ACC112 (cell line): Measurements from ENCODE around the gene RIMBP2.

ENCODE experiments used
- H2AFZ ChIP-seq: fragments of 200-600 bp; sonication (generic); one replicate; pipeline ENCODE4 v1.6.0; 2017; ENCODE audit warnings: antibody characterized with exemption, low read length; ENCODE audit not compliant: unreplicated experiment
- H3K27ac ChIP-seq: fragments of 200-600 bp; sonication (generic); 2 replicates; pipeline ENCODE4 v1.5.1; 2014; ENCODE audit warnings: low read depth, mild to moderate bottlenecking, antibody characterized with exemption, low read length, moderate library complexity
- H3K27me3 ChIP-seq: fragments of 200-600 bp; sonication (generic); 2 replicates; pipeline ENCODE4 v1.6.1; 2014; ENCODE audit warnings: mild to moderate bottlenecking, antibody characterized with exemption, low read length, moderate library complexity, mixed read lengths; ENCODE audit not compliant: insufficient read depth
- H3K36me3 ChIP-seq: fragments of 200-600 bp; sonication (generic); 2 replicates; pipeline ENCODE4 v1.6.1; 2016; ENCODE audit warnings: mild to moderate bottlenecking, antibody characterized with exemption, low read length, moderate library complexity, mixed read lengths; ENCODE audit not compliant: insufficient read depth
- H3K4me1 ChIP-seq: fragments of 200-600 bp; sonication (generic); one replicate; pipeline ENCODE4 v1.6.1; 2016; ENCODE audit warnings: low read length, mixed read lengths; ENCODE audit not compliant: insufficient read depth, unreplicated experiment, control insufficient read depth
- H3K4me3 ChIP-seq: fragments of 200-600 bp; sonication (generic); 2 replicates; pipeline ENCODE4 v1.5.1; 2014; ENCODE audit warnings: mild to moderate bottlenecking, low read depth, low read length
- H3K79me2 ChIP-seq: fragments of 200-600 bp; sonication (generic); one replicate; pipeline ENCODE4 v1.6.0; 2016; ENCODE audit warnings: low read length; ENCODE audit not compliant: control insufficient read depth, unreplicated experiment, insufficient read depth

The RIMBP2 gene

GRCh38 chr12:130521375-130522124 is 194.5 kb downstream of the RIMBP2 start:
- Histone ChIP-seq H3K27ac (no peak overlapping the region), H3K4me3 (no peak overlapping the region), H2AFZ (no peak overlapping the region), H3K79me2 (no peaks in the 10 kb centered on the region), H3K27me3 (no peaks in the 10 kb centered on the region), H3K36me3 (no peaks in the 10 kb centered on the region), H3K4me1 (no peaks in the 10 kb centered on the region)

DNA sequence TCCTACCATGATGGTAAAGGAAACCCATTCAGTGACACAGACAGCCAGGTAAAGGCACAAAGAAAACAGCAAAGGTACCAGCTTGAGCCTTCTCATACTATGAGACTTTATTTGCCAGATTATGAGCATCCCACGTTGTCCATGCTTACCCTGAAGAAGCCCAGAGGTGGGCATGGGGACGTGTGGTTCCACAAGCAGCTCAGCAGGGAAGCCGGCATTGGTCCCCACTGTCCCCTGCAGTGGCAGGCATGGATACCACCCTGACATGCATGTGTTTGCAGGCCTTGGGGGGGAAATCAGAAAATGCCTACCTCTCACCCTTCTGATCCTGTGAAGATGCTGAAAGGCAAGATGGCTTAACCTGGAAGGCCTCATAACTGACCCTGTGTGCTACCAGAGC is 195.3 kb downstream of the RIMBP2 start:
- Histone ChIP-seq H3K27ac (no peak overlapping the region), H3K4me3 (no peak overlapping the region), H3K4me1 (no peaks in the 10 kb centered on the region), H2AFZ (no peak overlapping the region), H3K79me2 (no peaks in the 10 kb centered on the region), H3K36me3 (no peaks in the 10 kb centered on the region), H3K27me3 (no peaks in the 10 kb centered on the region)

DNA sequence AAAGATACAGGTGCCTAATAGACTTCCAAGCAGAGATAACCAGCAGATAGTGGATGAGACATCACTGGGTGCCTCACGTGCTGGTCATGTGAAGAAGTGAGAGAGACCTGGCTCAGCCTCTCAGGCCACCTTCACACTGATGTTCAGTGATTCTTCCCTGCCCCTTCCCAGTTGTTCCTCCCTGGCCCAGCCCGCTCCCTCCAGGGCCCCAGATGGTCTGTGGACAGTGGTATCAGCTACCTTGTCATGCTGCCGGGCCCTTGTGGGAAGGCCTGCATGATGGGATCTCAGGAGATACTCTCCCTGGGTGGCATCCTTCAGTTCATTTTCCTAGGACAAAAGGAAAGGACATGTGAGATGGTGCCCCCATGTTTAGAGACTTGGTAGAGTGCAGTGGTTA is 198.5 kb downstream of the RIMBP2 start:
- H3K4me1 ChIP-seq = no peaks in the 10 kb centered on the region
- H3K79me2 ChIP-seq = no peaks in the 10 kb centered on the region
- no peak overlapping the region for H3K27ac ChIP-seq
- no peak overlapping the region for H2AFZ ChIP-seq
- no peak overlapping the region for H3K4me3 ChIP-seq
- H3K27me3 ChIP-seq = no peaks in the 10 kb centered on the region
- no peaks in the 10 kb centered on the region for H3K36me3 ChIP-seq

GRCh38 chr12:130514149-130514551 is 201.9 kb downstream of the RIMBP2 start:
- Histone ChIP-seq H2AFZ (no peak overlapping the region), H3K27me3 (no peaks in the 10 kb centered on the region), H3K36me3 (no peaks in the 10 kb centered on the region)

DNA sequence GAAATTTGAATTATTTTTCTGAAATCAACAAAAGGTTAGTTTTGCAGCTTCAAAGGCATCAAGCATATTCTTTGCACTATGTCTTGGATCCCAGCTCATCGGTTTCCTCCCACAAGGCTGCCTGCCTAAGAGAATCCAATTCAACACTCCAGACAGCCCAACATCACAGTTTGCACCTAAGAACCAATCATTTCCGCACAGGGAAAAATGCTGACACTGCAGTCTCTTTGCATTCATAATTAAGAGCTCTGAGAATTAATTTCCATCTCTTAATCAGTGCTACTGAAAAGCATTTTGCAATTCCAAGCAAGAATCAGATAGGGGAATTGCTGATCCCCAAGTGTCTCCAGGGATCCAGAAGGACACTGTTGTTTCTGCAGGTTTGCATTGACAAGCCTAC is 202.5 kb downstream of the RIMBP2 start:
- H3K4me3 ChIP-seq = no peak overlapping the region

More at GRCh38 chr12:130514149-130514551, 201.9 kb downstream of the RIMBP2 start:
- no peak overlapping the region for H3K4me3 ChIP-seq
- no peaks in the 10 kb centered on the region for H3K79me2 ChIP-seq
- H3K27ac ChIP-seq = no peak overlapping the region
- no peaks in the 10 kb centered on the region for H3K4me1 ChIP-seq

GRCh38 chr12:130511285-130511684 is 204.8 kb downstream of the RIMBP2 start:
- Histone ChIP-seq H3K27ac (no peak overlapping the region), H3K27me3 (no peaks in the 10 kb centered on the region), H3K36me3 (no peaks in the 10 kb centered on the region), H2AFZ (no peak overlapping the region), H3K4me3 (no peak overlapping the region), H3K4me1 (no peaks in the 10 kb centered on the region), H3K79me2 (no peaks in the 10 kb centered on the region)

More for the DNA sequence above, 202.5 kb downstream of the RIMBP2 start:
- Histone ChIP-seq H3K36me3 (no peaks in the 10 kb centered on the region), H2AFZ (no peak overlapping the region), H3K4me1 (no peaks in the 10 kb centered on the region), H3K27me3 (no peaks in the 10 kb centered on the region), H3K27ac (no peak overlapping the region), H3K79me2 (no peaks in the 10 kb centered on the region)

DNA sequence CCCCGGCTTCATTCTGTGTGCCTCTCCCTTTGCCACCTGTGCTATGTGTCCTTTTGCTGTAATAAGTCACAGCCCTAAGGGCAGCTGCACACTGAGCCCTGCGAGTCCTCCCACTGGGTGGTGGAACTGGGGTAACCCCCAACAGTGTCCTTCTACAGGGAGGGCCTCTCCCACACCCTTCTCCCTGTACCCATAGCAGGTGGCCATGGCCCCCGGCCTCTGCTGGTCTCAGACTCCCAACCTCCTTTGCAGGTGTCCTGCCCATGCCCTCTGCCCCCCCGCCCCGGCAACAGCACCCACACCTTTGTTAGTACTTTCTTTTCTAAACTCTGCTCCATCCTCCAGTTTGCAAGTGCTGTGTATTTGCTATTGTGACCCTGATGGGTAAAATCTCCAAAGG is 206.6 kb downstream of the RIMBP2 start:
- no peaks in the 10 kb centered on the region for H3K79me2 ChIP-seq
- H3K36me3 ChIP-seq = no peaks in the 10 kb centered on the region
- no peak overlapping the region for H3K27ac ChIP-seq
- no peaks in the 10 kb centered on the region for H3K4me1 ChIP-seq
- H2AFZ ChIP-seq = no peak overlapping the region
- H3K4me3 ChIP-seq = no peak overlapping the region
- H3K27me3 ChIP-seq = no peaks in the 10 kb centered on the region

- no peaks in the 10 kb centered on the region for H3K4me1 ChIP-seq
- H3K36me3 ChIP-seq = no peaks in the 10 kb centered on the region
- H3K79me2 ChIP-seq = no peaks in the 10 kb centered on the region
- H2AFZ ChIP-seq = no peak overlapping the region
- no peak overlapping the region for H3K27ac ChIP-seq
- H3K4me3 ChIP-seq = no peak overlapping the region
- H3K27me3 ChIP-seq = no peaks in the 10 kb centered on the region
These were observed 207.3 kb downstream of the RIMBP2 start for GRCh38 chr12:130508847-130509246.

DNA sequence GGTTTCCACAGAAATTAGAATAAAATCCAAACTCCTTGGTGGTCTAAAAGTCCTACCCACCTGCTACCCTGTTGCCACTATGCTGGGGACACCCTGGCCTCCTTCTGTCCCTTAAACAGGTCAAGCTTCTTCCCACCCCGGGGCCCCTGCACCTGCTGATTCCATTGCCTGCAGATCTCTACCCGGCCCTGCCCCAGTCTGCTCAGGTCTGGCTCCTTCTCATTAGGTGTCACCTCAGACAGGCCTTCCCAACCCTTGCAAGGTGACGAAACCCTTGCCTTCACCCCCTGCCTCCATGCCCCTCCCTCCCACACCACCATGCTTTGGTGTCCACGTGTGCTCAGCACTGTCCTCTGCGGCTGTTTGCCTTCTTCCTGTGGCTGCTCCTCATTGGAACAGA is 207.8 kb downstream of the RIMBP2 start:
- H2AFZ ChIP-seq = no peak overlapping the region
- no peak overlapping the region for H3K27ac ChIP-seq
- no peak overlapping the region for H3K4me3 ChIP-seq
- H3K36me3 ChIP-seq = no peaks in the 10 kb centered on the region
- no peaks in the 10 kb centered on the region for H3K4me1 ChIP-seq
- H3K79me2 ChIP-seq = no peaks in the 10 kb centered on the region
- H3K27me3 ChIP-seq = no peaks in the 10 kb centered on the region

DNA sequence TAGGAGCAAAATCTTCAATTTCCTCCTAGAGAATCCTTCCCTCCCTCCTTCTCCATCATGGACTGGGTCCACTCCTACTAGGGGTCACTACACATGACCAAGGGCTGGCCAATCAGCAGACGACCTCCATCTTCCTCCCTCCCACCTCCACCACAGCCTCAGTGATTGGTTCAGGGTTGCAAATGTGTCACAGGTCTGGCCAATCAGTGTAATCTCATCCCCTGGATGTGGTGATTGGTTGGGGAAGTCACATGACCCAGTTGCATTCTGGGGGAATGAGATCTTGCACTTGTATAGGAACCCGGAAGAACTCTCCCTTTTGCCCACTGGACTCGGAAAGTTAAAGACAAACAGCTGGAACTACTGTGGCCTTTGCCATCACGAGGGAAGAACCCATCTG is 209.3 kb downstream of the RIMBP2 start:
- Histone ChIP-seq H3K4me1 (no peaks in the 10 kb centered on the region), H3K4me3 (no peak overlapping the region), H3K27me3 (no peaks in the 10 kb centered on the region), H3K36me3 (no peaks in the 10 kb centered on the region), H3K27ac (no peak overlapping the region), H2AFZ (no peak overlapping the region), H3K79me2 (no peaks in the 10 kb centered on the region)

DNA sequence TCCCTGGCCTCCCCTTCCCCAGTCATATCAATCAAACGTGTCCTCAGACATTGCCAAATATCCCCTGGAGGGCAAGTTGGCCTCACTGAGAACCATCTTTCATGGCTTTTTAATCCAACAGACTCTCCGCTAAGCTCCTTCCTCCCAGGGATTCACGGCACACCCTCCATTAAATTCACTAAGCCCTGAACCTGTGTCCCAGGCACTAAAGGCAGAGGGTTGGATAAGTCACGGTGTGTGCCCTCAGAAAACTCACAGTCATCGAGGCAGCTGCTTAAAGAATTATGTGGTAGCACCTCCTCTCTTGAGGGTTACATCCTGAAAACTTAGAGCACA is 211.3 kb downstream of the RIMBP2 start:
- H3K36me3 ChIP-seq = no peaks in the 10 kb centered on the region
- H2AFZ ChIP-seq = no peak overlapping the region
- H3K79me2 ChIP-seq = no peaks in the 10 kb centered on the region
- H3K4me3 ChIP-seq = no peak overlapping the region
- H3K4me1 ChIP-seq = no peaks in the 10 kb centered on the region
- H3K27me3 ChIP-seq = no peaks in the 10 kb centered on the region
- no peak overlapping the region for H3K27ac ChIP-seq
